Lower leg skin (tissue), 4 donors: ENCODE results near the gene MCOLN2. TPM values are rescaled to one million over a fixed set of nuclear protein-coding genes. Genes with fewer than 3 reads are reported as not detected.

Source experiments
- DNase-seq, 2 donors: peaks; one replicate each; pipeline ENCODE4 v3.0.0-alpha.2; 2019; ENCODE audit warnings: low spot score in 2 of 2
- H3K4me3 ChIP-seq: fragments of 200-600 bp; sonication (generic); 2 replicates; pipeline ENCODE4 v1.5.1; 2017; ENCODE audit warnings: mild to moderate bottlenecking, low read depth; ENCODE audit not compliant: poor library complexity, severe bottlenecking
- POLR2A ChIP-seq, 2 donors: fragments of 450-650 bp; IDR thresholded peaks; one replicate each; pipeline ENCODE4 v1.6.1; 2016 to 2017; ENCODE audit warnings: antibody characterized with exemption in 2 of 2, mild to moderate bottlenecking in 1 of 2, moderate library complexity in 1 of 2
- WGBS, 2 donors: methylation state at CpG; one replicate each; pipeline ENCODE4 v1.1.5; 2018; 5-methylcytosine and 5-hydroxymethylcytosine counted together
- intact Hi-C: fragments of 100-400 bp; cut with DNase I; formaldehyde crosslinking; loops from one replicate; pipeline ENCODE4 v1.15.0; 2023; ENCODE audit warnings: low total_unique reads
- total RNA-seq, 4 donors: library from RNA; depleted of rRNA; stranded (reverse); fragments of >200 nt; gene quantifications; one replicate each; pipeline ENCODE4 v1.1.0, GENCODE V29; 2016
- TF ChIP-seq, protein P1 (sequence below), 3 donors: fragments of 450-650 bp; IDR thresholded peaks; one replicate each; pipeline ENCODE4 v1.5.1; 2016; ENCODE audit warnings: antibody characterized with exemption in 3 of 3, mild to moderate bottlenecking in 3 of 3, moderate library complexity in 2 of 3

MCOLN2 gene
- total RNA-seq, 4 donors from 2014 or later, result 0.44 to 1.9 (median 1.5) TPM

- intact Hi-C loops, result no loop called here
- DNase-seq, result no peak
- no peak overlapping the region for H3K4me3 ChIP-seq
- no peak for TF ChIP-seq POLR2A (IDR thresholded peaks at IDR 0.05)
- TF ChIP-seq, protein P1, sequence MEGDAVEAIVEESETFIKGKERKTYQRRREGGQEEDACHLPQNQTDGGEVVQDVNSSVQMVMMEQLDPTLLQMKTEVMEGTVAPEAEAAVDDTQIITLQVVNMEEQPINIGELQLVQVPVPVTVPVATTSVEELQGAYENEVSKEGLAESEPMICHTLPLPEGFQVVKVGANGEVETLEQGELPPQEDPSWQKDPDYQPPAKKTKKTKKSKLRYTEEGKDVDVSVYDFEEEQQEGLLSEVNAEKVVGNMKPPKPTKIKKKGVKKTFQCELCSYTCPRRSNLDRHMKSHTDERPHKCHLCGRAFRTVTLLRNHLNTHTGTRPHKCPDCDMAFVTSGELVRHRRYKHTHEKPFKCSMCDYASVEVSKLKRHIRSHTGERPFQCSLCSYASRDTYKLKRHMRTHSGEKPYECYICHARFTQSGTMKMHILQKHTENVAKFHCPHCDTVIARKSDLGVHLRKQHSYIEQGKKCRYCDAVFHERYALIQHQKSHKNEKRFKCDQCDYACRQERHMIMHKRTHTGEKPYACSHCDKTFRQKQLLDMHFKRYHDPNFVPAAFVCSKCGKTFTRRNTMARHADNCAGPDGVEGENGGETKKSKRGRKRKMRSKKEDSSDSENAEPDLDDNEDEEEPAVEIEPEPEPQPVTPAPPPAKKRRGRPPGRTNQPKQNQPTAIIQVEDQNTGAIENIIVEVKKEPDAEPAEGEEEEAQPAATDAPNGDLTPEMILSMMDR (IDR thresholded peaks at IDR 0.05), result no peak
Observed at GRCh38 chr1:85001742-85002141, 4.8 kb upstream of the MCOLN2 start.

- WGBS, 2 donors, result 43 to 47% methylated on average over 14 of the region's 14 CpGs
Observed at GRCh38 chr1:84998642-84999280, 1.8 kb upstream of the MCOLN2 start.

GRCh38 chr1:84997667-84998600 lies 1.0 kb upstream of the MCOLN2 start:
- intact Hi-C loops, result no loop called here
- peak overlapping the region; percentile 27 for H3K4me3 ChIP-seq
- DNase-seq, result no peak
- TF ChIP-seq, protein P1 (IDR thresholded peaks at IDR 0.05), result no peak
- TF ChIP-seq POLR2A (IDR thresholded peaks at IDR 0.05), result no peak
- WGBS, 2 donors, result 1 to 4% methylated on average over 48 to 56 of the region's 58 CpGs

More at GRCh38 chr1:84998642-84999280, 1.8 kb upstream of the MCOLN2 start:
- intact Hi-C loops, result no loop called here
- H3K4me3 ChIP-seq, result no peak overlapping the region
- no peak for DNase-seq
- TF ChIP-seq, protein P1 (IDR thresholded peaks at IDR 0.05), result no peak
- no peak for TF ChIP-seq POLR2A (IDR thresholded peaks at IDR 0.05)

DNA sequence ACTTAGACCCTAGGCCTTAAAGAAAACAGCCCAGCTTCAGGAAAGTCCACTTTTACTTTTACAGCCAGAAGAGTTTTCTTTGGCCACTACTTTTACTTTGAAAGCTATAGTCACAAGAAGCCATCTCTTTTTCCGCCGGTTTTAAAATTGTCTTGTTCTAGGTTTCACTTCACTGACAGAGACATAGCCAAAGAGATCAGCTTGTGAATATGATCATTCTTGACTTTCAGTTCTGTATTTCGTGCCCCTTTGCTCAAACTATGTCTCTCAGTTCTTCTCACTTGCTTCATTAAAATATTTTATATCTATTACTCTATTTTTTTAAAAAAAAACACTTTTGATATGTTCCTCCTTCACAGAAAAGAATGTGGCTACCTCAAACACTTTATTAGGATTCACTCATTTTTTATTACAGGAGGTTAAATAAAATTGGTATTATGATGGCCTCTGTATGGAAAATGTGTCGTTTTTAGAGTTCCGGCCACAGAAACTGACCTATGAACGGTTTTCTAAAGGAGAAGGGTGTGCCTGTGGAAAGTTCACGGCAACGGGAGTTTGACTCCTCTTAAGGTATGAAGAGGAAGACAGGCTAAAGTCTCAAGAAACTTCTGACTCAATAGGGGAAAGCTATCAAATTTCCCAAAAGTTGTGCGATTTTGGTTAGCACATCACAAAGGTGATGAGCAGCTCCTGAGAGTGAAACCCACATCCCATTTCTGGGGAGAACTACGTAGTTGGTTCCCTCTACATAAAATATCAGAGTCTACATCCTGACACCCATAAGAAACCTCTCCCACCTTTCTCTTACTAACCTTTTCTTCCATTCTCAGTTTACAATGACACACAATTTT lies 1.2 kb downstream of the MCOLN2 start:
- DNase-seq, result no peak
- no peak overlapping the region for H3K4me3 ChIP-seq
- no peak for TF ChIP-seq POLR2A (IDR thresholded peaks at IDR 0.05)
- TF ChIP-seq, protein P1 (IDR thresholded peaks at IDR 0.05), result no peak
- 77 to 83% methylated on average over 10 of the region's 10 CpGs for WGBS, 2 donors
- intact Hi-C loops, result no loop called here

- H3K4me3 ChIP-seq, result no peak overlapping the region
- WGBS, 2 donors, result 74 to 76% methylated on average over 8 of the region's 8 CpGs
- intact Hi-C loops, result no loop called here
- no peak for TF ChIP-seq POLR2A (IDR thresholded peaks at IDR 0.05)
- no peak for DNase-seq
Observed at GRCh38 chr1:84991097-84991920, 5.6 kb downstream of the MCOLN2 start.
